Colon (tissue), 2 donors: ENCODE data around the gene ZDHHC3.

Experiments used
- FAIRE-seq: peaks from 2 replicates; lab custom pipeline; 2012; peaks lifted over from hg19 to GRCh38; lab: Jason Lieb, UNC
- donor health status: control.
- donor health status: control.

Gene ZDHHC3

DNA sequence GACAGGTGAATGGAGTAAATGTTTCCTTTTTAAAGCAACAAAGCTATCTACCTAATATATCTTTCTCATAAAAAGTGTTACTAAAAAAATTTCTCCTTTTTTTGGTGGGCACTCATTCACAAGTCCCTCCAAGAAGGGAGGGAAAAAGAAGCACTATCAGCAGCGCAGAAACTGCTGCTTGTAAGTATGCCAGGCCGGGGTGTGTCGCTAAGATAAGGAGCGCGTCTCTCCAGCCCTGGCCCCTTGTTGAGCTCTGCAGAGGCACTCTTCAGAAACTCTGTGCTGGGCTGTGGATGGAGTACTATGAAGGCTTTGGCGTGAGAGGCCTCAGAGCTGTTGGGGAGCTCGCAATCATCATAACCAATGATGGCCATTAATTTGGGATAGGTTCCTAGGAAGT, 49.1 kb downstream of the ZDHHC3 start:
- FAIRE-seq: no peak

DNA sequence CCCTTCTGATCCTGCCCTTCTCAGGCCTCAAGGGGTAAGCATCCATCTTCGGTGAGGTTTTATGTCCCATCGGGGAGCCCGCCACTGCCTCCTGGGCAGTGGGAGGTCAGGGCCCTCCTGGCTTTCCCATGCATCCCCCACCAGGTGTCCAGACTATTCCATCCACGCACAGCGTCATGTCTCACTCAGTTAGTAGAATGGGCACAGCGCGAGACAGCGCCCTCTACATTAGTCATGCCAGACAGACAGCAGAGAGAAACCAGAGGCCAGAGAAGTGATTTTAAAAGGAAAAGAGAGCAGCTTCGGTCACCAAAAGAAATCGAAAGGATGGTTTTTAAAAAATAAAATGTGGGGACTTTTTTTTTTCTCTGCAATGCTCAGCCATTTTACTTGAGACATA, 49.8 kb downstream of the ZDHHC3 start:
- no peak for FAIRE-seq

DNA sequence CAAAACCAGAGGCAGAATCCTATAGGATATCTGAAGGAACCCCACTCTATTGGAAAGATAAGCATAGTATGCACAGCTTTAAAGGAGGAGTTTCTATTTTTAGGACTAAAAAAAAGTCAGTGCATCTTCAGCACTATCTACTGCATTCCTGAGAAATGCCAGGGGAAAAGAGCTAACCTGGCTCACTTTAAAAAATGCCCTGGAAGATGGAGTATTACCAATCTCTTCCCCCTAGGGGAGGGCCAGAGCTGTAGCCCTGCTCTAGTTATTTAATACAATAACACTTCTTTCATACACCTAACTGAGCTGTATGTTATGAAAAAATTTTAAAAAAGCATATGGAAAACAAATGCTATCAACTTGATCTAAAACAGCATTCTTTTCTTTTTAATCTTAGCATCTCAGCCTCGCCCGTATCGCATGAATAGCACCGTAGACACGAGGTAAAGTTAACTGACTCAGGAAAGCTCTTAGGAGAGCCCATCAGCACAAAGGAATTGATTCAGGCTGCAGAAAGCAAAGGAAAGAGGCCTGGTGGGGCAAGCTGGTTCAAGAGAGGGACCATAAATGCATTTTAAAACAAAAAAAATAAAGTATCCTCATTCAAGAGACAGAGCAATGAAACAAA, 51.4 kb downstream of the ZDHHC3 start:
- no peak for FAIRE-seq

DNA sequence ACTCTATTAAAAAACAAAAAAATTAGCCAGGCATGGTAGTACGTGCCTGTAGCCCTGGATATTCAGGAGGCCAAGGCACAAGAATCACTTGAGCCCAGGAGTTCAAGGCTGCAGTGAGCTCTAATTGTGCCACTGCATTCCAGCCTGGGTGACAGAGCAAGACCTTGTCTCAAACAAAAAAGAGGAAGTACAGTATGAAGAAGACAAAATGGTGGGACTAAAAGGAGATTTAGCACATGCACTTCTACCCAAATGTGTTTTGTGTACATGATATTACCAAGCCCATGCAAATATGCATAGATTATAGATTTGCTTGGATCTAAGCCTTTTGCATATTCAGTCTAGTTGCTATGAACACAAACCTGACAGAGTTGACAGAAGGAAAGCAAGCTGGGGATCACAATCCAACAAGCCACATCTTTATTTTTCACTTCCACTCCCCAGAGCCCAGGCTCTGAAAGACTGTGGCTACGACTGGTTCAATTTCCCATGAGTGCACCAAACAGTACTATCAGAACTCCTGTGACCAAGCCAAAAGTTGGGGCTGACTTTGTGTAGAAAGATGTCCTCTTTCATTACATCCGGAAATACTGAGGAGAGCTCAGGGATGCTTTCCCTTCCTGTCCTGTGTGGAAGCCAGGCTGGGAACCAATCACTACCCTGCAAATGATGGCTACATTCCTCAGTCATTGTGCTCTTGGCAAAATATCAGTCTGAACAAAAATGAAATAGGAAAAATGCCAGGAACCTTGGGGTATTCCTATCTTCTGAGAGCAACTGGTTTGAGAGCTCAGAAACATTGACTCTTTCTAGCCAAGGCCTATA, 52.1 kb downstream of the ZDHHC3 start:
- FAIRE-seq: no peak

DNA sequence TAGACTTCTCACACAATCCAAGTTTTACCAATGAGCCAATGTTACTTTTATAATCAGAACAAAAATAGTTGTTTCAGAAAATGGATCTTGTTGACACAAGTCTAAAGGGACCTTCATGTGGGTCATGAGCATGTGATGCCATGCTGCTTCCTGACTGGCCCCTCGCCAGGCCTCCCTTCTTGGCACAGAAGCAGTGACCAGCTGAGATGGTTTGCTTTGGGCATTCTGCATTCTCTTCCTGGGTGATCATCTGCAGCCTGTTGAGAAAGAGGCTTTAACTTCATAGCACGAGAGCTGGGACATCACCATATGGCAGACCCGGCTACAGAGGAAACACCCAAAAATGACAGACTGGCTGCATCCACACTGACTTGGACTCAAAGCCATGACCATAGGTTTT, 55.9 kb downstream of the ZDHHC3 start:
- FAIRE-seq: no peak

DNA sequence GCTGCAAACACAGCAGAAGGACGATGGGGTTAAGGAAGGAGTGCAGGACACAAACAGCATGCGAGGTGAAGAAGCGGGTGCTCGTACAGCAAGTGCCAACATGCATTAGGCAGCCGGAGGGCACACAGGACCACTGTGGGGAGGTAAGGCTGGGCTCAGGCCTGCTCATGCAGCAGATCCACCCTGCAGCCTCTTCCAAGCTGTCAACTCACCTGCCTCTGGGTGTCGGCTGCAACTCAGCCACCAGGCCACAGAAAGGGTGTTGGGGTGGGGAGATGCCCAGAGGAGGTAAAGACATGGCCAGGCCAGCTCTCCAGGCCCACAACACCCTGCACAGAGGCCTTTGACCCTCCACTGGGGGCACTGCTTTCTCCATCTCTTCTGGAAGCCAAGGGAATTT, 57.4 kb downstream of the ZDHHC3 start:
- no peak for FAIRE-seq

DNA sequence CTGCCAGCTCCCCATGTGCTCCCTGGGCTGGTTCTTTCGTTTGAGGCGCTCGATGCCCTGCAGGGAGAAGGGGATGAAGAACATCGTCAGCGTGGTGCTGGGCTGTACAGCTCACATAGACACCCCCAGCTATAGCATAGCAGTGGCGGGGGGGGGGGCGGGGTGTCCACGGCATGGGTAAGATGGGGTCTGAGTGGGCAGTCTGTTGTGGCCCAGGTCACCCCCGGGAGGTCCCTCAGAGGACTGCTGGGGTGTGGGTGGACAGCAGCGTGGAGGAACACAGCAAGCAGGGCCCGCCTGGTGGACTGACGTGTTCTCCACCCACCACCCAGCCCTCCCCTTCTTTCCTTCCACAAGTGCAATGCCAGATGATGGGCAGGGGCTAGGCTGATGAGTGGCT, 57.9 kb downstream of the ZDHHC3 start:
- FAIRE-seq: no peak

DNA sequence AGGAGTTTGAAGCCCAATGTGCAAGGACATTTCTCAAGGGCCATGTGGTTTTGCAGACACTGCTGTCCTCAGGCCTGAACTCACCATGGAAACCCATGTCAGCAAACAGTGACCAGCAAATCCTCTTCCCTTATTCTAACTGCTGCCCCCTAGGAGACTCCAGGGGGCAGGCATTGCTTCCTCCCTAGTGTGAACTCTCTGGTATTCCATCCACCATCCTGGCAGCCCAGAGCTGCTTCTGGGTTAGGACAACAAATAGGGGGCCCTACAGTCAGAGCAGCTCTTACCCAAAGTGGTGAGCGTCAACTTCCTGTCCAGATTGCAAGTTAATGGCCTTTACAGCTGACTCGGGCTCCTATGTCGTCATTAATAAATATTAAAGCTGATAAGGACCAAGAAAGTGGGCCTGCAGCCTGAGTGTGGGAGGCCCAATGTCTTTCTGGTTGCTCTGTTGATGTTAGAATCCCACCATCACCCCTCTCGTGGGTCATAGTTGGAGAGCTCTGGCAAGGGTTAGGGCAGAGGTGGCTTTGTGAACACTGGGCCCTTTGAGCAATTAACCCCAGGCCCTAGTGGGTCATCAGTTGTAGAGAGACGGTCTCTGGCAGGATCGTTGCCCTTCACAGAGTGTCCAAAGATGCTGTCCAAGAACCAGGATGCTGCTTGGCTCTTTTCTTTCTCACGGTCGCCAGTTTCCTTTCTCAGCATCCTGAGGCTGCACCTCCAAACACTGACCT, 60.1 kb downstream of the ZDHHC3 start:
- no peak for FAIRE-seq

DNA sequence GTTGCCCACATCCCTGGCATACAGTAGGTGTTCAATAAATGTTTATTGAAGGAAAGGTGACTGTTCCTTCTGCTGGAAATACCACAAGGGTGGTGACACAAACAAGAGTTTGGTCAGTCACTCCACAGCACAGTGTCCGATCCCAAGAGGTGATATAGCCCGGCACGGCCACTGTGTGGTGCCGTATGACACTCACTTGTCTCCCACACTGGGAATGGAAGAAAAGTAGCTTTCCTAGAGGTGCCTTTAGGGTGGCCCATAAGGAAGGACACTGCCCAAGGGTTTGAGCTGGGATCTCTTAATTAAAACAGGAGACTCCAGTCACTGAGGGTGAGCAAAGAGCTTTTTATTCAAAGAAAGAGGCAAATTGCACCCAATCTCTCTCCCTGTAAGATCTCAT, 61.0 kb downstream of the ZDHHC3 start:
- no peak for FAIRE-seq

DNA sequence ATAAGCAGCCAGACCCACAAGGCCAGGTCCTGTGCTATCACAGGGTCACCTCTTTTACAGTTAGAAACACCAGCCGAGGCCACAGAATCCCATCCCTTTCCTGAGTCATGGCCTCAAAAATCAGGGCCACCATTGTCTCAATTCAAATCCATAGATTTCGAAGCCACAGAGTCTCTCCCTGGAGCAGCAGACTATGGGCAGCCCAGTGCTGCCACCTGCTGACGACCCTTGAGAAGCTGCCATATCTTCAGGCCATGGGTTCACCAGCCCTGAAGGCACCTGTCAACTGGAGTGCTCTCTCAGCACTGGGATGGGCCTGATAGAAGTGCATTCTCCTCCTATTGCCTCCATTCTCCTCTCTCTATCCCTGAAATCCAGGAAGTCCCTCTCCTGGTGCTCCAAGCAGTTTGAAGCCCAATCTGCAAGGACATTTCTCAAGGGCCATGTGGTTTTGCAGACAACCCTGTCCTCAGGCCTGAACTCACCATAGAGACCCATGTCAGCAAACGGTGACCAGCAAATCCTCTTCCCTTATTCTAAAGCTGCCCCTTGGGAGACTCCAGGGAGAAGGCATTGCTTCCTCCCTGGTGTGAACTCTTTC, 62.0 kb downstream of the ZDHHC3 start:
- FAIRE-seq: no peak

DNA sequence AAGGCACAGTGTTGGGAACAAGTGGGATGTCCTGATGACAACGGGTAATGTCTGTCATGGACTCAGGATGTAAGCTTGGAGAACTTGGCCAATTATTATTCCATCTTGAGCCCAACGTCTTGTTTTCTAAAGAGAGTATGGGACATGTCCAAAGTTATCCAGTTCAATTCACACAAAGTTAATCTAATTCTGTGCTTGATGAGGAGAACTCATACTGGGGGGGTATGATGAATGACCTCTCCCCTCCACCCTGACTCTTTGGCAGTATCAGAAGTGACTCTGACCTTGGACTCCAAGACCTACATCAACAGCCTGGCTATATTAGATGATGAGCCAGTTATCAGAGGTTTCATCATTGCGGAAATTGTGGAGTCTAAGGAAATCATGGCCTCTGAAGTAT, 65.3 kb downstream of the ZDHHC3 start:
- FAIRE-seq: no peak

DNA sequence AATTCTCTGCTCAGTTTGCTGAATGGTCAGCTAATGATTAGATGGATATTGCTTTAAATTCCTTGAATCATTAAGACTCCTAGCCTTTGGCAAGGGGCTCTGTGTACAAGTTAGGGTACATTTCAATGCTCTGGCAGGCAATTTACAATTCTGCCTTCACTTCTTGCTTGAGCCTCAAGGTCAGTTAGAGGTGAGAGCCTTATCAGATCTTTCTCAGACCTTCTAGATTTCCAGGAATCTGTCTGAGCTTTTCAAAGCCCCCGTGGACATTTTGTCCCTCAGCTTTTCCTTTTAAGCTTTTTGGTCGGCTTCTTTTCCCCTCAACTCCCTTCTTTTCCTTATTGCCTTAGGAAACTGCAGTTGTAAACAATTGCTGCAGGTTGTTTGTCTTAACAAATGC, 66.9 kb downstream of the ZDHHC3 start:
- FAIRE-seq: no peak

DNA sequence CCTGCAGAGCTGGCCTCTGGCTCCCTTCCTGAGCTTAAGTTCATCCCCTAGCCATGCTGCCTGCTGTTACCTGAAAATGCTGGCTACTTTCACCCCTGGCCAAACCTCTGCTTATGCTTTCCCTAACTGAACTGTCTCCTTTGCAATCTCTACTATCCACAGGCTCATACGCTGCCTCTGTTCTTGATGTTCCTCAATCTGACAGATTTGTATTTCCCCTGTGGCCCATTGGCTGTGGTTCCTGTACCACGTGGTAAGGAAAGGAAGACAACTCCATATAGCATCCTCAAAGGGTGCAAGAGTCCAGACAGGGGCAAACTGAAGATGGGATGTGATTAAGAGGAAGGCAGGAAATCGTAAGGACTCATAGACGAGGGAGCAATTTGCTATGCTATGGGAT, 68.4 kb downstream of the ZDHHC3 start:
- no peak for FAIRE-seq

DNA sequence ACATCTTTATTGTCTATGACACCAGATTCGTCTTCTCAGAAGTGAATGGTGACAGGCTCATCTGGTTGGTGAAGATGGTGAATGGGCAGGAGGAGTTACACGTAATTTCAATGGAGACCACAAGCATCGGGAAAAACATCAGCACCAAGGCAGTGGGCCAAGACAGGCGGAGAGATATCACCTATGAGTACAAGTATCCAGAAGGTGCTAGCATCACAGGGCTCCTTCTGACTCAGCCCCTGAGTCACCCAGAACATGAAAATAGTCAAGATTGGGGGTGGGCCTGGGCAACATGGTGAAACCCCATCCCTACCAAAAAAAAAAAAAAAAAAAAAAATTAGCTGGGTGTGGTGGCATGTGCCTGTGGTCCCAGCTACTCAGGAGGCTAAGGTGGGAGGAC, 69.0 kb downstream of the ZDHHC3 start:
- FAIRE-seq: no peak

DNA sequence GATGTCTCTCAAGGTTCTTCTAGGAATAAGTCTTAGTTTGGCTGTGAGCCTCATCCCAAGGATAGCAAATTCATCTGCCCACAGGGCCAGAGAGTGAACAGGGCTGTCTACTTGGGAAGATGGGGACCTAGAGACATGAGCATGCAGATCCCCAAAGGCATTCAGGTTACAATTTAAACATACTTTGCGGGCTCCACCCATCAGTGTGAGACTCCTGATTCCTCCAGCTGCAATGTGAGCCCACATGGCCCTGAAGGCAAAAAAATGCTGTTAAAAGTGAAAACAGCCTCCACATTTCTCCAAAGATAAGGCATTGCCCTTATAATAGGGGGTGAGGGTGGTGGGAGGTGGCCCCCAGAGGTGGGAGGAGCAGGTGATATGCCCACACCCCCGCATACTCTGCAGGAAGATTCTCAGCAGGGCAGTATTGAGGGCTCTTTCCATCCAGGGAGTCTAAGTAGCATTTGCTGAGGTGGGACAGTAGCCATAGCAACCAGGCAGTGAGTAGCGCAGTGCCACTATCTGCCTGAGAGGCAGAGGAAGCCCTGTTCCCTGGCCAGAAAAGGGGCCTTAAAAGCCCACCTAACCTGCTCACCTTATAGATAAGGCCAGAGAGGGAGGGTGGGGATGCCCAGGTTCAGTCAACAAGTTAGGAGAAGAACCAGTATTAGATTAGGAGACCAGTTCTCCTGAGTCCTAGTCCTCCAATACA, 70.4 kb downstream of the ZDHHC3 start:
- no peak for FAIRE-seq

DNA sequence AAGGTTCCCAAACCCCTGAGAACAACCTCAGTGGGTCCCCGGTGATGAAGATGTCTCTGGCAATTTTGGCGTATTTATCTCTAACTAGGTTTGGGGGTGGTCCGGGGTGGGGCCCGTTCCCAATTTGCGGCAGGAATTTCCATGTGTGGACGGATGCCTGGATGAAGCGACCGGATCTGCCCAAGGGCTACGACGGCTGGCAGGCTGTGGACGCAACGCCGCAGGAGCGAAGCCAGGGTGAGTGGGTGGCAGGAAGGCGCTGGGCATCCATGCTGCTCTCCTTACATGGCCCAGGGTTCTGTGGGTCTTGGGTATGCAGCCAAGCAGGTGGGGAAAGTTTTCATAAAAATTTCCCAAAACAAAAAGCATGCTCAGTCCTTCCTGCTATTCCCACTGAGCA, 72.2 kb downstream of the ZDHHC3 start:
- FAIRE-seq: no peak

DNA sequence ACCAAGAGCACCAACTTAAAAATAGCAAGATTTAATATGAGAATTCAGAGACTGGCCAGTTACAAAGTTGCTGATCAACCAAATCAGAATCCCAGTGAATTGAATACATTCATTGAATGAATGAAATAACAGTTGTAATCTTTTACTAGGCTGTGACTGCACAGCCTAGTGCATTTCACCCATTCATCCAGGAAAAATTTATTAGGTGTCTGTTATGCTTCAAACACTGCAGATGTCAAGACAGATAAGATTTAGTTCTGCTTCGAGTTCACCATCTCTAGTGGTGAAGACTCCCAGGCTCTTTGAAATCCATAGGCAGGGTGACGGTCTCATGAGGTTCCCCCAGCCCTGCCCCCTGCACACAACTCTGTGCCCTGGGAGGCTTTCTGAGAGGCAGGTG, 72.7 kb downstream of the ZDHHC3 start:
- FAIRE-seq: no peak

DNA sequence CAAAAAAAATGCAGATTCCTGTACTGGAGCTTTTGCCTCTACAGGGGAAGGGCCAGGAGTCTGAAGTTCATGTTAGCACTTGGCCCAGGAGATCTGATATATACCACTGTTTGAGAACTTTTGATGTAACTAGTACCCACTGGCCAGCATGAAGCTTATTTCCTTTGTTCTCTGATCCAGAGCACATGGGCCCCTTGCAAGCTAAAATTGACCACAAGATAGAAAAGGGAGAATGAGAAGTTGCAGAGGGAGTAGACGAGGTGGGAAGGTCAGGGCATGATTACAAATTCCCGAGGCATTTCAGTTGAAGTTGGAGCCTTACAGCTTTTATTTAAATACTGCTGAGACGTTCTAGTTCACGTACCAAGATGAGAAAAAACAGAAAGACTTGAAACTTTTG, 73.3 kb downstream of the ZDHHC3 start:
- FAIRE-seq: no peak

DNA sequence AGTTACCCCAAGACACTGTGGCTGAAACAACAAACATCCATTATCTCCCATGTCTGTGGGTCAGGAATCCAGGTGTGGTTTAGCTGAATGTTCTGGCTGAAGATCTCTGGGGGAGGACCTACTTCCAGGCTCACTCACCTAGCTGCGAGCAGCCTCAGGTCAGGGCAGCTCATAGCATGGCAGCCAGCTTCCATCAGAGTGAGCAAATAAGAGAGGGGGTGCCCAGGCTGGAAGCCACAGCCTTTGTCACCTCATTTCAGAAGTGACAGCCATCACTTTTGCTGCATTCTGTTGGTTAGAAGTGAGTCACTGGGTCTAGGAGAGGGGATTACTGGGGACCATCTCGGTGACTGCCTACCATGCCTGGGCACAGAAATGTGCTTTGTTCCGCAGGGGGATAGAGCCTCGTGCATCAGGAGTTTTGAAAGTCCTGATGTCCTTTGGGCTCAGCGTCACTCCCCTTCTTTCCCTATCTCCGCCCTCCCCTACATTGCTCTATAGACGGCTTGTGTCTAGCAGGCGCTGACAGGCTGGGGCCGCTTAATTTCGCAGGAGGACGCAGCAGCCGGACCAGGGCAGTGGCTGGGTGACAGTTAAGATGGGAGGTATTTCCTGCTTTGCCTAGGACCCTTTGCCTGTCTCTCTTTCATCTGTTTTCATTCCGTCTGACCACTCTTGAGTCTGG, 76.1 kb downstream of the ZDHHC3 start:
- no peak for FAIRE-seq

DNA sequence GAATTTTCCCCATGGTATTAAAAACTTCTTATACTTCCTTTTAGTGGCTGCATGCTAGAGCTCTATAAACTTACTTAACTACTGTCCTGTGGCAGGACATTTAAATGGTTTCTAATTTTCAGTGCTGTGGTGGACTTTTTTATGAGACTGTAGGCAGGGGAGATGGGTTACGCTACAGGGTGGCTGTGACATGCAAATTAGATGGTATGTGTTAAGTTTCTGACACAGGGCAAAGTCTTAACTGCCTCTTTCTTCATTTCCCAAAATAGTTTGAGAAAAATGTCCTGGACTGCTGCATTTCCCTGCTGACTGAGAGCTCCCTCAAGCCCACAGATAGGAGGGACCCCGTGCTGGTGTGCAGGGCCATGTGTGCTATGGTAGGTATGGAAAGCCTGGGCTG, 79.5 kb downstream of the ZDHHC3 start:
- FAIRE-seq: no peak

DNA sequence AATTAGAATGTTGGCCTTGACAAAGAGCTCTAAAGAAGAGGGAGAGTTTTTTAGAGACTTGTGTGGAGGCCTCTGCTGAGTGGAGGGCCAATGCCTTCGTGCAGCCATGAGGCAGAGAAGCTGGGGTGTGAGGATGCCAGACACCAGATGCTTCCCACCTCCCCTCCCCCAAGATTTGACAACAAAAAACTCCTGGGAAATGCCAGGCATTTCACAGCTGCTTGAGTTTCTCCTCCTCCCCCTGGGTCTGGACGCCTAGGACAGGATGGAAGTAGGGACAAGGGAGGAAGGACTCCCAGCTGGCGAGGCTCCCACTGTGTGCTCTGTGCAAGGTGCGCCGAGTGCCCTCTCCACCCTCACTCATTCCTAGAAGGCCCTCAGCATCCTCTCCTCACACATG, 81.5 kb downstream of the ZDHHC3 start:
- FAIRE-seq: no peak

DNA sequence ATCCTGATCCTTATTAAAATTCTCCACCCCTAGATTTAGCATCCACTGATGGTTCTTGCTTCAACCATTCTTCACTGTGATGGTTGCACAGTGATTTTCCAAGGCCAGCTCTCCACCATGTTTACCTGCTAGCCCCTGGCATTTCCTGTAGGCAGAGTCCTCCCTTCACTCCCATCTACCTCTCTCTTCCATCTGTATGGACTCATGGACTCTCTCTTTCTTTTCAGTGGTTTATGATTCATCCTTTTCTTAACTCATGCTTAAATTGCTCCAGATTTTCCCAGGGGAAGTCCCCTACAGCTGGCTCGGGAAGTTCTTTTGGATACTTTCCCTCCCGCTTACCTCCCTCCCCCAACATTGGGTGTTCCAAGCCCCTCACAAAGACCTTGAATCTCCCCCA, 82.9 kb downstream of the ZDHHC3 start:
- FAIRE-seq: no peak
